MM.1S (cell line): ENCODE measurements around the gene SERPINA3.

Experiments used
- DNase-seq: peaks from one replicate; pipeline ENCODE4 v3.0.0-alpha.2; 2015
- H2AFZ ChIP-seq: fragments of 300-600 bp; sonication (generic); 2 replicates; pipeline ENCODE4 v1.6.0; 2016; ENCODE audit warnings: antibody characterized with exemption, low read length
- H3F3A ChIP-seq: fragments of 300-600 bp; sonication (generic); 2 replicates; pipeline ENCODE4 v1.6.1; 2016; ENCODE audit warnings: mild to moderate bottlenecking, antibody characterized with exemption, low read length, moderate library complexity, mixed read lengths; ENCODE audit not compliant: insufficient read depth
- H3K27ac ChIP-seq: fragments of 300-600 bp; sonication (generic); 2 replicates; pipeline ENCODE4 v1.5.1; 2016; ENCODE audit warnings: mild to moderate bottlenecking, low read length
- H3K27me3 ChIP-seq: fragments of 300-600 bp; sonication (generic); replicated peaks from 2 replicates; pipeline ENCODE4 v1.6.0; 2016; ENCODE audit warnings: low read length; ENCODE audit not compliant: insufficient read depth
- H3K36me3 ChIP-seq: fragments of 300-600 bp; sonication (generic); replicated peaks from 2 replicates; pipeline ENCODE4 v1.6.1; 2016; ENCODE audit warnings: mild to moderate bottlenecking, low read length, mixed read lengths; ENCODE audit not compliant: insufficient read depth
- H3K4me1 ChIP-seq: fragments of 300-600 bp; sonication (generic); 2 replicates; pipeline ENCODE4 v1.6.1; 2016; ENCODE audit warnings: low read length, mixed read lengths
- H3K4me2 ChIP-seq: fragments of 300-600 bp; sonication (generic); 2 replicates; pipeline ENCODE4 v1.6.0; 2016; ENCODE audit warnings: low read depth, low read length
- H3K4me3 ChIP-seq: fragments of 300-600 bp; sonication (generic); 2 replicates; pipeline ENCODE4 v1.5.1; 2016; ENCODE audit warnings: low read length, mixed read lengths
- H3K79me2 ChIP-seq: fragments of 300-600 bp; sonication (generic); 2 replicates; pipeline ENCODE4 v1.6.1; 2016; ENCODE audit warnings: mixed run types, low read length, mixed read lengths
- H3K9ac ChIP-seq: fragments of 300-600 bp; sonication (generic); 2 replicates; pipeline ENCODE4 v1.6.1; 2016; ENCODE audit warnings: low read length, mixed read lengths
- H3K9me2 ChIP-seq: fragments of 300-600 bp; sonication (generic); replicated peaks from 2 replicates; pipeline ENCODE4 v1.6.1; 2016; ENCODE audit warnings: mild to moderate bottlenecking, low read length, mixed read lengths; ENCODE audit not compliant: insufficient read depth
- H3K9me3 ChIP-seq: fragments of 300-600 bp; sonication (generic); replicated peaks from 2 replicates; pipeline ENCODE4 v1.6.1; 2016; ENCODE audit warnings: mild to moderate bottlenecking, low read length, mixed read lengths; ENCODE audit not compliant: insufficient read depth
- H4K20me1 ChIP-seq: fragments of 300-600 bp; sonication (generic); 2 replicates; pipeline ENCODE4 v1.6.1; 2016; ENCODE audit warnings: mild to moderate bottlenecking, low read length, moderate library complexity, mixed read lengths; ENCODE audit not compliant: insufficient read depth
- EZH2 ChIP-seq: fragments of 300-600 bp; sonication (generic); optimal IDR thresholded peaks from 2 replicates; pipeline ENCODE3; 2017; ENCODE audit warnings: low read depth, mild to moderate bottlenecking, antibody characterized with exemption, low read length, mixed read lengths
- EZH2phosphoT487 ChIP-seq: fragments of 300-600 bp; sonication (generic); IDR thresholded peaks from 2 replicates; pipeline ENCODE4 v1.6.1; 2018; ENCODE audit warnings: antibody characterized with exemption, low read length
- TF ChIP-seq, protein P1 (sequence below): fragments of 300-600 bp; sonication (generic); IDR thresholded peaks from 2 replicates; pipeline ENCODE4 v1.5.1; 2016; ENCODE audit warnings: antibody characterized with exemption, low read length, mixed read lengths

The SERPINA3 gene

DNA sequence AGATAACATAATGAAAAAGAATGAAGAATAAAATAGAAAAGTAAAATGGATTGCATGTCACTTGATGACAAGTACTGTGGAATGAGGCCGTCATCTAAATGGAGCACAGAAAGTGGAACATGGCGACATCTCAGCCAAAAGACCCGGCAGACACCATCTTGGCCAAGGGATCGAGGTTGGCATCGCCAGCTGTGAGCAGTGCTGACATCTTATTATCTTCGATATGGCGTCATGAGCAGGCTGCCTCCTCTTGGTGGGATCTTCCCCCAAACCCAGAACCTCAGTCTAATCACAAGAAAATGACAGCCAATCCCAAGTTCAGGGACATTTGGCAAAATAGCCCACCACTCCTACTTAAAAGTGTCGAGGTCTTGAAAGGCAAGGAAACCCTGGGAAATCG is 15.8 kb upstream of the SERPINA3 start:
- H3K9ac ChIP-seq: no peak overlapping the region
- no peak overlapping the region for H3K4me2 ChIP-seq
- H3K4me3 ChIP-seq: no peak overlapping the region
- H3K27me3 ChIP-seq: no peaks in the 10 kb centered on the region
- no peak overlapping the region for H2AFZ ChIP-seq
- no peak overlapping the region for H3K27ac ChIP-seq
- no peaks in the 10 kb centered on the region for H3K9me3 ChIP-seq
- TF ChIP-seq, protein P1, sequence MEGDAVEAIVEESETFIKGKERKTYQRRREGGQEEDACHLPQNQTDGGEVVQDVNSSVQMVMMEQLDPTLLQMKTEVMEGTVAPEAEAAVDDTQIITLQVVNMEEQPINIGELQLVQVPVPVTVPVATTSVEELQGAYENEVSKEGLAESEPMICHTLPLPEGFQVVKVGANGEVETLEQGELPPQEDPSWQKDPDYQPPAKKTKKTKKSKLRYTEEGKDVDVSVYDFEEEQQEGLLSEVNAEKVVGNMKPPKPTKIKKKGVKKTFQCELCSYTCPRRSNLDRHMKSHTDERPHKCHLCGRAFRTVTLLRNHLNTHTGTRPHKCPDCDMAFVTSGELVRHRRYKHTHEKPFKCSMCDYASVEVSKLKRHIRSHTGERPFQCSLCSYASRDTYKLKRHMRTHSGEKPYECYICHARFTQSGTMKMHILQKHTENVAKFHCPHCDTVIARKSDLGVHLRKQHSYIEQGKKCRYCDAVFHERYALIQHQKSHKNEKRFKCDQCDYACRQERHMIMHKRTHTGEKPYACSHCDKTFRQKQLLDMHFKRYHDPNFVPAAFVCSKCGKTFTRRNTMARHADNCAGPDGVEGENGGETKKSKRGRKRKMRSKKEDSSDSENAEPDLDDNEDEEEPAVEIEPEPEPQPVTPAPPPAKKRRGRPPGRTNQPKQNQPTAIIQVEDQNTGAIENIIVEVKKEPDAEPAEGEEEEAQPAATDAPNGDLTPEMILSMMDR: no peak
- no peak for TF ChIP-seq EZH2phosphoT487
- TF ChIP-seq EZH2: no peak
- no peaks in the 10 kb centered on the region for H3K9me2 ChIP-seq
- H3K36me3 ChIP-seq: no peaks in the 10 kb centered on the region
- no peaks in the 10 kb centered on the region for H3K4me1 ChIP-seq
- H3F3A ChIP-seq: no peaks in the 10 kb centered on the region
- no peaks in the 10 kb centered on the region for H3K79me2 ChIP-seq
- no peak for DNase-seq
- H4K20me1 ChIP-seq: no peaks in the 10 kb centered on the region

DNA sequence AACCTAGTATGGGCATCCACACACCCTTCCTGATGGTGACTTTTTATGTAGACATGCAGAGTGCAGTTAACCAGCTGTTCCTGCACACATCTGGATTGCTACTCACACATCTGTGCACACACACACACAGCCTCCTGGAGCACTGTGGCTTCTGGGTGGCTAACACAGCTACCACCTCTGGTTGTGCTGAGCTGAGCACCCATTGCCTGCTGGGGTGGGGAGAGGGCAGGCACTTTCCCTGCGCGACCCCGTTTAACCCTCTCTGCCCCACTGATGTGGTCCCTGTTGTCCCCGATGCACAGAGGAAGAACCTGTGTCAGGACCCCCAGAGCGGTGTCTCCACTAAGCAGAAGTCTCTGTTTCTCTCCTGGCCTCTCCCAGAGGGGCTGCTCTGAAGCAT is 14.4 kb upstream of the SERPINA3 start:
- no peak for DNase-seq
- Histone ChIP-seq H3F3A (no peaks in the 10 kb centered on the region), H3K9me3 (no peaks in the 10 kb centered on the region), H4K20me1 (no peaks in the 10 kb centered on the region), H2AFZ (no peak overlapping the region), H3K9ac (no peak overlapping the region), H3K4me2 (no peak overlapping the region), H3K79me2 (no peaks in the 10 kb centered on the region), H3K27ac (no peak overlapping the region), H3K9me2 (no peaks in the 10 kb centered on the region), H3K4me3 (no peak overlapping the region), H3K27me3 (no peaks in the 10 kb centered on the region), H3K4me1 (no peaks in the 10 kb centered on the region), H3K36me3 (no peaks in the 10 kb centered on the region)
- TF ChIP-seq EZH2phosphoT487: no peak
- TF ChIP-seq EZH2: no peak
- TF ChIP-seq, protein P1: no peak

DNA sequence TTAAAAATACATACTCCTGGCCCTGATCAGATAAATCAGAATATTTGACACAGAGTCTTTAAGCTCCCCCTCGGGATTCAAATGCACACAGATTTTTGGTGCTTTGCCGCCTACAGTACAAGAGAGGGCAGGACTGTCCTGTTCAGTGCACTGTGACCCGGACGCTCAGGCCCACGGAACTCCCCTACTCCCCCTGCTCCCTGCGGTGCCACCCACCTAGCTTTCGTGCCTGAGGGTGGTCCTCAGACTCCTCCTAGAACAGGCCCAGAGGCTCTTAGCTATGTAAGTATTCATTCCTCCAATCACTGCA is 13.7 kb upstream of the SERPINA3 start:
- H3K9me2 ChIP-seq: no peaks in the 10 kb centered on the region
- H3K79me2 ChIP-seq: no peaks in the 10 kb centered on the region
- no peaks in the 10 kb centered on the region for H4K20me1 ChIP-seq
- no peak overlapping the region for H3K27ac ChIP-seq
- no peak for DNase-seq
- no peaks in the 10 kb centered on the region for H3K4me1 ChIP-seq
- H3K4me3 ChIP-seq: no peak overlapping the region
- no peak for TF ChIP-seq EZH2
- TF ChIP-seq EZH2phosphoT487: no peak
- TF ChIP-seq, protein P1: no peak
- no peaks in the 10 kb centered on the region for H3K27me3 ChIP-seq
- no peak overlapping the region for H3K4me2 ChIP-seq
- no peak overlapping the region for H3K9ac ChIP-seq
- H3K9me3 ChIP-seq: no peaks in the 10 kb centered on the region
- H3K36me3 ChIP-seq: no peaks in the 10 kb centered on the region
- H3F3A ChIP-seq: no peaks in the 10 kb centered on the region
- H2AFZ ChIP-seq: no peak overlapping the region
